Measurements from ENCODE around the gene SCNN1G. TPM values are rescaled to one million over a fixed set of nuclear protein-coding genes. Genes with fewer than 3 reads are reported as not detected.
"Not testable (repeated sequence)": the region's sequence is repeated elsewhere in the genome, so short reads cannot be mapped to it uniquely, and the experiment has no call there.

SCNN1G gene
- total and polyA plus RNA-seq, 2 donors (not counting 1 experiment from before 2014, with no cell fraction given) = not detected

DNA sequence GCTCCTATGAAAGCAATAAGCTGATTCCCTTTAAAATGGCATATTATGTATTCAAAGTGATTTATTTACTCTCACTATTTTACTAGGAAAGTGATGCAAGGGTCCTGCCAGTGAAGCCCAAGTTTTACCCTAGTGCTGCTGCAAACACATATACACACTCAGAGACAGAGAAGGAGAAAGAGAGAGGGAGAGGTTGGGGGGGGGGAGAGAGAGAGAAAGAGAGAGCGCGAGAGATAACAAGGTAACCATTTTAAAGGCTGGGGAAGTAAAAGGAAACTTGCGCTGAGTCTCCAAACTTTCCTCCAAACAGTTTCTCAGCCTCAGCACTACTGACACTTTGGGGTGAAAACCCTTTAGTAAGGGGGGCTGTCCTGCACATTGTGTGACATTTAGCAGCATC lies 39.2 kb upstream of the SCNN1G start:
- peaks cover 47% of the 10 kb centered on the region for H3K79me2 ChIP-seq (ENCODE audit: control insufficient read depth, insufficient read depth, low read length)
- TF ChIP-seq, protein P1, sequence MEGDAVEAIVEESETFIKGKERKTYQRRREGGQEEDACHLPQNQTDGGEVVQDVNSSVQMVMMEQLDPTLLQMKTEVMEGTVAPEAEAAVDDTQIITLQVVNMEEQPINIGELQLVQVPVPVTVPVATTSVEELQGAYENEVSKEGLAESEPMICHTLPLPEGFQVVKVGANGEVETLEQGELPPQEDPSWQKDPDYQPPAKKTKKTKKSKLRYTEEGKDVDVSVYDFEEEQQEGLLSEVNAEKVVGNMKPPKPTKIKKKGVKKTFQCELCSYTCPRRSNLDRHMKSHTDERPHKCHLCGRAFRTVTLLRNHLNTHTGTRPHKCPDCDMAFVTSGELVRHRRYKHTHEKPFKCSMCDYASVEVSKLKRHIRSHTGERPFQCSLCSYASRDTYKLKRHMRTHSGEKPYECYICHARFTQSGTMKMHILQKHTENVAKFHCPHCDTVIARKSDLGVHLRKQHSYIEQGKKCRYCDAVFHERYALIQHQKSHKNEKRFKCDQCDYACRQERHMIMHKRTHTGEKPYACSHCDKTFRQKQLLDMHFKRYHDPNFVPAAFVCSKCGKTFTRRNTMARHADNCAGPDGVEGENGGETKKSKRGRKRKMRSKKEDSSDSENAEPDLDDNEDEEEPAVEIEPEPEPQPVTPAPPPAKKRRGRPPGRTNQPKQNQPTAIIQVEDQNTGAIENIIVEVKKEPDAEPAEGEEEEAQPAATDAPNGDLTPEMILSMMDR (conservative IDR thresholded peaks at IDR 0.05 in 1 of 2, IDR thresholded peaks at IDR 0.05 in 1 of 2; ENCODE audit: low read depth in 1 of 2, low read length in 2 of 2) = no peak
- TF ChIP-seq EZH2 (IDR thresholded peaks at IDR 0.05; ENCODE audit: low read length, missing control alignments) = no peak
- H3K9ac ChIP-seq (ENCODE audit: insufficient read depth, low read length) = no peak overlapping the region

GRCh38 chr16:23144393-23144792 lies 38.2 kb upstream of the SCNN1G start:
- not testable (repeated sequence) for H3K4me1 ChIP-seq (ENCODE audit: control insufficient read depth, extremely low read depth, insufficient read depth, low read length); H3K9me3 ChIP-seq (ENCODE audit: control insufficient read depth, insufficient read depth, low read depth, low read length); H3K4me2 ChIP-seq (ENCODE audit: extremely low read depth, insufficient read depth, low read length); DNase-seq (ENCODE audit: low read depth in 2 of 2); H3K4me3 ChIP-seq (replicated peaks in 1 of 4; ENCODE audit: control extremely low read depth in 1 of 4, insufficient read depth in 1 of 4, low read depth in 3 of 4, low read length in 4 of 4); H3K9ac ChIP-seq (ENCODE audit: insufficient read depth, low read length); H3K27ac ChIP-seq (ENCODE audit: insufficient read depth, low read length); H4K20me1 ChIP-seq (ENCODE audit: control insufficient read depth, extremely low read depth, insufficient read depth, low read length); H3K27me3 ChIP-seq (ENCODE audit: control insufficient read depth, insufficient read depth, low read length); H2AFZ ChIP-seq (ENCODE audit: low read length); H3K36me3 ChIP-seq (ENCODE audit: control insufficient read depth, insufficient read depth, low read length)
- peaks cover 44% of the 10 kb centered on the region for H3K79me2 ChIP-seq (ENCODE audit: control insufficient read depth, insufficient read depth, low read length)

More for the DNA sequence above, 39.2 kb upstream of the SCNN1G start:
- Histone ChIP-seq H3K4me3 (replicated peaks in 1 of 4; ENCODE audit: control extremely low read depth in 1 of 4, insufficient read depth in 1 of 4, low read depth in 3 of 4, low read length in 4 of 4) (no peak overlapping the region), H4K20me1 (ENCODE audit: control insufficient read depth, extremely low read depth, insufficient read depth, low read length) (no peaks in the 10 kb centered on the region), H3K27me3 (ENCODE audit: control insufficient read depth, insufficient read depth, low read length) (no peaks in the 10 kb centered on the region), H2AFZ (ENCODE audit: low read length) (no peak overlapping the region), H3K36me3 (ENCODE audit: control insufficient read depth, insufficient read depth, low read length) (no peaks in the 10 kb centered on the region), H3K4me2 (ENCODE audit: extremely low read depth, insufficient read depth, low read length) (no peak overlapping the region), H3K4me1 (ENCODE audit: control insufficient read depth, extremely low read depth, insufficient read depth, low read length) (peaks cover 3% of the 10 kb centered on the region), H3K27ac (ENCODE audit: insufficient read depth, low read length) (no peak overlapping the region), H3K9me3 (ENCODE audit: control insufficient read depth, insufficient read depth, low read depth, low read length) (no peaks in the 10 kb centered on the region)
- DNase-seq (ENCODE audit: low read depth in 2 of 2) = no peak

- Histone ChIP-seq H3K4me1 (ENCODE audit: control insufficient read depth, extremely low read depth, insufficient read depth, low read length) (peaks cover 3% of the 10 kb centered on the region), H3K4me3 (replicated peaks in 1 of 4; ENCODE audit: control extremely low read depth in 1 of 4, insufficient read depth in 1 of 4, low read depth in 3 of 4, low read length in 4 of 4) (no peak overlapping the region), H4K20me1 (ENCODE audit: control insufficient read depth, extremely low read depth, insufficient read depth, low read length) (no peaks in the 10 kb centered on the region), H3K27me3 (ENCODE audit: control insufficient read depth, insufficient read depth, low read length) (no peaks in the 10 kb centered on the region), H3K9ac (ENCODE audit: insufficient read depth, low read length) (no peak overlapping the region), H3K27ac (ENCODE audit: insufficient read depth, low read length) (no peak overlapping the region), H3K4me2 (ENCODE audit: extremely low read depth, insufficient read depth, low read length) (no peak overlapping the region), H3K9me3 (ENCODE audit: control insufficient read depth, insufficient read depth, low read depth, low read length) (no peaks in the 10 kb centered on the region), H2AFZ (ENCODE audit: low read length) (no peak overlapping the region), H3K36me3 (ENCODE audit: control insufficient read depth, insufficient read depth, low read length) (no peaks in the 10 kb centered on the region), H3K79me2 (ENCODE audit: control insufficient read depth, insufficient read depth, low read length) (peaks cover 41% of the 10 kb centered on the region)
- no peak for TF ChIP-seq EZH2 (IDR thresholded peaks at IDR 0.05; ENCODE audit: low read length, missing control alignments)
- TF ChIP-seq, protein P1 (conservative IDR thresholded peaks at IDR 0.05 in 1 of 2, IDR thresholded peaks at IDR 0.05 in 1 of 2; ENCODE audit: low read depth in 1 of 2, low read length in 2 of 2) = no peak
- peak in 1 of 2 donors; percentile 14 for DNase-seq (ENCODE audit: low read depth in 2 of 2)
These were observed 37.4 kb upstream of the SCNN1G start for GRCh38 chr16:23145186-23145585.

All from fibroblast of lung (primary cell).